Nucleus accumbens (tissue), 56 donors: ENCODE results near the gene AKAP9.
"Not testable (repeated sequence)": the region's sequence is repeated elsewhere in the genome, so short reads cannot be mapped to it uniquely, and the experiment has no call there.

Experiments used
- DNase-seq, 56 donors: peaks; one replicate each; lab custom pipeline; 2025; lab: John Stamatoyannopoulos, UW

Gene AKAP9

DNA sequence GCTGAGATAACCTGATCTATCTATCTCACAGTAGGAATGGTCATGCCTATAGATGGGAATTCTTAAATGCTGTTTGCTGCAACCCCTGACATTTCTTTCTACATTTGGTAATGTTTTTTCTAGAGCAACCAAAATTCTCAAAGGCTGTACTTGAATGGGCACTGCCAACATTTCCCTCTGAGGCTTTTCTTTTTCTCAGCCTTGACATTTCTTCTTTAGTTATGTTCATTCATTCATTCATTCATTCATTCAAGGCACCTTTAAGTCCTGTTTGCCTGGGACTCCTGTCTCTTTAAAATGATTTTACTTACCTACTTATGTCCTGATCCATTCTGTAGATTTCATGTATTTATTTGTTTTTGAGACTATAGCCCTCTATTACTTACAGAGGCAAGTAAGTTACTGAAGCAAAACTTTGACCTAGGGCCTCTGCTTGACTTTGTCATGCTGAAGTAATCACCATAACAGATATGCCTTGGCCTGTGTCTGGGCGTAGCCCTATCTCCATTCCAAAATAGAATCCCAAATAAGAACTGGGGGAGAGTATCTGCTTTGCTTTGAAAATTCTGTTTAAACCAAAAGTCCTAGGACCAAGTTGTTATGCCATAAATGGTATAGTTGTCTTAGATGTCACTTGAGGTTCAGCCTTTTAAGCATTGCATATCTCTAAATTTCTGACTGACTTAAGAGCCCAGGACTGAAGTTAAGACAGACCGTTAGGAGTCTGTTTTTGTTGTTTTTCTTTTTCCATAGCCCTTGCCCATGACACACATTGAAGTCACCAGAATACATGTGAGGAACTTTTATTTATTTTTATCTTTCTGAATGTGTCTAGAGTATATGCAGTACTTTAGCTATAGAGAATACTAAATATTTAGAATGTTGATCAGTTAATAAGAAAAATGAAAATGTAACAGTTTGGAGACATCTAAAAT, 59.2 kb downstream of the AKAP9 start:
- no peak for DNase-seq

DNA sequence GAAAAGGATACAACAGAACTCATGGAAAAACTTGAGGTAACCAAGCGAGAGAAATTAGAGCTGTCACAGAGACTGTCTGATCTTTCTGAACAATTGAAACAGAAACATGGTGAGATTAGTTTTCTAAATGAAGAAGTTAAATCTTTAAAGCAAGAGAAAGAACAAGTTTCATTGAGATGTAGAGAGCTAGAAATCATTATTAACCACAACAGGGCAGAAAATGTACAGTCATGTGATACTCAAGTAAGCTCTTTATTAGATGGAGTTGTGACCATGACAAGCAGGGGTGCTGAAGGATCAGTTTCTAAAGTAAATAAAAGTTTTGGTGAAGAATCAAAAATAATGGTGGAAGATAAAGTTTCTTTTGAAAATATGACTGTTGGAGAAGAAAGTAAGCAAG, 62.1 kb downstream of the AKAP9 start:
- DNase-seq, result no peak

DNA sequence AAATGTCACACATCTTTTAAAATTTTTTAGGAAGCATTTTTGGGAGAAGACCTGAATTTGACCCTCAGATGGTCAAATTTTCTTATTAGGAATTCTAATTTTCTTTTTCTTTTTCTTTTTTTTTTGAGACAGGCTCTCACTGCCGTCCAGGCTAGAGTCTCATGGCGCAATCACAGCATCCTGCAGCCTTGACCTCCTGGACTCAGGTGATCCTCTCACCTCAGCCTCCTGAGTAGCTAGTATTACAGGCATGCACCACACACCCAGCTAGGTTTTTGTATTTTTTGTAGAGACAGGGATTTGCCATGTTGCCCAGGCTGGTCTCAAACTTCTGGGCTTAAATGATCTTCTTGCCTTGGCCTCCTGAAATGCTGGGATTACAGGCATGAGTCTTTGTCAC, 65.4 kb downstream of the AKAP9 start:
- DNase-seq, result no peak

DNA sequence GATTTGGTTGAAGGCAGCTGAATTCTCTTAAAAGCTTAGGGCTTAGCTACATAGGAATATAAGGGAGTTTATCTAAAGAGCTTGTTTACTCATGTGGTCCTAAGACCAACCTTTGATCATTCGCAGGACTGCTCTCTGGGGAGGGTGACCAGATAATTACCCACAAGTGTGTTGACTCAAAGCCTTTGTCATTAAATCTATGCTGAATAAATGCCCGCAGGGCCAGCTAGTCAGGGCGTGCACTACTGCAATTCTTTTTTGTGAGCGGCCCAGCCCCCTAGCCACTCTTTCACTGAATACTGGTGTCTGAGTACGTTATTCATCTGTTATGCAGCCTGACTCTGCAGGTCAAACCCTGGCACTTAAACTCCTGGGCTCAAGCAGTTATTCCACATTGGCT, 69.6 kb downstream of the AKAP9 start:
- no peak for DNase-seq

DNA sequence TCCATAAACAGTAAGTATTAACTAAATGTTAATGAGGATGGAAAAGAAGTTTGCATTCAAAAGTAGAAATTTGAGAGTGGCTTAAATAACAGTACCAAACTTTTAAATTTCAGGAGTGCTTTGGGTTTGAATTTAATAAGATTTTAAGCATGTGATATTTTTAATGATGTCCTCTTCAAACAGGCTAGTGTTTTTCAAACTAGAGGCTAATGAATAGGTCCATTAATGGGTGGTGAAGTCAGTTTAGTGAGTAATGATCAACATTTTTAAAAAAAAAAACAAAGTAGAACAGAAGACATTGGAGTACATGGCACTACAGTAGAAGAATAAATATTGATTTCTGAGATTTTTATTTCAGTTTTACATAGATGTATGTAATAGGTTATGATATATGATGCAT, 72.9 kb downstream of the AKAP9 start:
- DNase-seq, result no peak

DNA sequence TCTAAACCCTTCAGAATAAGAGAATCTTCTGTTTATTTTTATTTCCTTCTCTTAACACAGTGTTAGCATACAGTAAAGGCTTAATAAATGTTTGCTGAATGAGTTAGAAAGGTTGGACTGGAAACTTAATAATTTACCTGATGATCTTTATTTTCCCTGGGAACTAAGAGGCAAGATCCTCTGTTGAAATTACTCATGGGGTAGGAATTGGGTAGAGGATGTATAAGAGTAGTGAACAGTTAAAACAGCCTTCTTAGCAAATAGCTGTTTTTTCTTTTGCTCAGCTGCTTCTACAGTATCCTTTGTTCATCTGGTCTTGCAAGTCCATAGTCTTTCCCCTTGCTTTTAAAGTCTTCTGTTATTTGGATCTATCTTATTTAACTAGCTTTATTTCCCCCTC, 80.0 kb downstream of the AKAP9 start:
- no peak for DNase-seq

DNA sequence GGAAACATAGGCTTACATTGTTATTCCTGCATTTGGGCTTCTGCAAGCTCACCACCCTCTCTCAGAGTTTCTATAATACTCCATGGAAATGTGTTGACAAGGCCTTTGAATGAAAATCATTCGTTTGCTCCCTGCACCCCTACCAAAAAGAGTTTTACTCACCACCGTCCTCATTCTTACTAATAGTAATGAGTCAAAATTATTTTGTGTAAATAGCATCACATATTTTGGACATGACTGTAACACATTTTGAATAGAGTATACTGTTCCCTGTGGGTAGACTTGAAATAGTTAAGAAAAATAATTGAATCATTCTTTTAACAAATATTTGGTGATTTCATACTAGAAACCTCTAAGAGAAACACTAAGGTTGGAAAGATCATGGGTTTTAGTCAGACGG, 84.6 kb downstream of the AKAP9 start:
- no peak for DNase-seq

DNA sequence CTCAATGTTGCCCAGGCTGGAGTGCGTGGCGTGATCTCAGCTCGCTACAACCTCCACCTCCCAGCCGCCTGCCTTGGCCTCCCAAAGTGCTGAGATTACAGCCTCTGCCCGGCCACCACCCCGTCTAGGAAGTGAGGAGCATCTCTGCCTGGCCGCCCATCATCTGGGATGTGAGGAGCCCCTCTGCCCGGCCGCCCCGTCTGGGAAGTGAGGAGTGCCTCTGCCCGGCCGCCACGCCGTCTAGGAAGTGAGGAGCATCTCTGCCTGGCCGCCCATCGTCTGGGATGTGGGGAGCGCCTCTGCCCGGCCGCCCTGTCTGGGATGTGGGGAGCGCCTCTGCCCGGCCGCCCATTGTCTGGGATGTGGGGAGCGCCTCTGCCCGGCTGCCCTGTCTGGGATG, 86.0 kb downstream of the AKAP9 start:
- not testable (repeated sequence) for DNase-seq

DNA sequence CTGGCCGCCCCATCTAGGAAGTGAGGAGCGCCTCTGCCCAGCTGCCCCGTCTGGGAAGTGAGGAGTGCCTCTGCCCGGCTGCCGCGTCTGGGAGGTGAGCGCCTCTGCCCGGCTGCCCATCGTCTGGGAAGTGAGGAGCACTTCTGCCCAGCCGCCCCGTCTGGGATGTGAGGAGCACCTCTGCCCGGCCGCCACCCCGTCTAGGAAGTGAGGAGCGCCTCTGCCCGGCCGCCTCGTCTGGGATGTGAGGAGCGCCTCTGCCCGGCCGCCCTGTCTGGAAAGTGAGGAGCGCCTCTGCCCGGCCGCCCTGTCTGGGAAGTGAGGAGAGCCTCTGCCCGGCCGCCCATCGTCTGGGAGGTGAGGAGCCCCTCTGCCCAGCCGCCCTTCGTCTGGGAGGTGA, 86.5 kb downstream of the AKAP9 start:
- DNase-seq, result not testable (repeated sequence)

DNA sequence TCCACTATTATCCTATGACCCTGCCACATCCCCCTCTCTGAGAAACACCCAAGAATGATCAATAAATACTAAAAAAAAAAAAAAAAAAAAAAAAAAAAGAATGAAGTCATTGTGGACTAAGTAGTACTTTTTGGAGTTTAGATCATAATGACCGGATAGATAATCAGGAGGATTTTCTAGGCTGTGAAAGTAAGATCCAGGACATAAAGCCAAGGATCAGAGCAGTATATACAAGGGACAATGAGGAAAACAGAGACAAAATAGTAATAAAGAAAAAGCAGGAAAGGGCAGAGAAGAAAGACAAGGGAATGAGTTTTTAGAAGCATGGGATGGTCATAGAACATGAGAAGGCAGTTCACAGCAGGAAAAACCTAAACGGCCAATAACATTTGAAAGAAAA, 87.6 kb downstream of the AKAP9 start:
- no peak for DNase-seq

DNA sequence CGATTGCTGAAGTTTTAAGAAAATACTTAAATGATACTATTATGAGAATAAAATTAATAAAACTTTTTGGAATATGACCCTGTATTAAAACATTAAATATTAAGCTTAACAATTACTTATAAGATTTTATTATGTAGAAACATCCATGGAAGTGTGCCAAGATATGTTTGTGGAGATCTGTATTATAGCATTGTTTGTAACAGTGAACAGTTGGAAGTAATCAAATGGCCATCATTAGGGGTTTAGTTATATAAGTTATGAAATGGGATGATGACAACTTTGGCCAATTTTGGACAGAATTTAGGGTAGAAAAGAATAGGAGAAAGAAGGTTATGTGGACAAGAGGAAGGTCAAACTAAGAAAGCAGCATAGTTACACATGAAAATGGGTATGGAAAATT, 88.0 kb downstream of the AKAP9 start:
- no peak for DNase-seq

DNA sequence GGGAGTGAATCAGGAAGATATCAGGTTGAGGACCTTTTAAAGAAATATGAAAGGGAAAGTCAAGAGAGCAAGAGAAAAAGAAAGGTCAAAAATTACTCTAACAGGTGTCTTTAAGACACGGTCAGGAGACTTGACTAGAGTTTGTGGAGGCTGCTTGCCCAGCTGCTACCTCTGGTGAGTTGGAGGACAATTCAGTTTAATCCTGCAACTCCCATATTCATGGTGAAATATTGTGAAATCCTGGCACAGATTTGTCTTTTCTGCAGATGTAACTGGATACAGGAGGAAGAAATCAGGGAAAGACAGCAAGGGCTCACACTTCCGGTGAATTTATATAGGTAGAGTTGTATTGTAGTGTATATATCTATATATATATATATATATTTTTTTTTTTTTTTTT, 93.5 kb downstream of the AKAP9 start:
- no peak for DNase-seq

DNA sequence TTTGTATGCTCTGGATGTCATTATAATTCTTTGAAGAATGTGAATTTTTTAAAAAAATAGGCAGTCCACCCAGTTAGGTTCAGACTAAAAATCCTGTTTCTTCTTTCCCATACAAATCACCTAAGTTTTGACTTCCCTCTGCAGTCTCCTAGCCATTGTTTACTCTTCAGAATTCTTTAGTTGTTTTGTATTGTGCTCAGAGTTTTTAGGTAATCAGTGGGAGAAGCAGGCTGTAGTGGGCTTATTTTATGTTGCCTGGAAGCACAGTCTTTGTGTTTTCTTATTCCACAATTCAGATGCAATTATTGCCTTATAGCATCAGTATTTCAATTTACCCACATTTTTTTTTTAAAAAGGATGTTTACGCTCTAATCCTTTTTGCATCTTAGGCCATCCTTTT, 94.9 kb downstream of the AKAP9 start:
- no peak for DNase-seq

DNA sequence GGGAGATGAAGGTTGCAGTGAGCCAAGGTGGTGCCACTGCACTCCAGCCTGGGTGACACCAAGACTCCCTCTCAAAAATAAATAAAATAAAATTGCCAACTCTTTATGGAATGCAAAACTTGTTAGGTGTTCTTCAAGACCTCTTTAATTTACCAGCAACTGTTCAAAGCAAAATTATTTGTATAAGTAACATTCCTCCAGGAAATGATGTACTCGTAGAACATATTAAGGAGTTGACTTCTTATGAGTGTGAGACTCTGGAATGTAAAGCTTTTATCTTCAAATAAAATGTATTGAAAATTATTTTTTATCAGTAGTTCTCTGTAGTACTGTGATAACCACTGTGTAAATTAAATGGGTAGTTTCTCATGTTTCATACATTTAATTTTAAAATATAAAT, 99.2 kb downstream of the AKAP9 start:
- DNase-seq, result no peak

DNA sequence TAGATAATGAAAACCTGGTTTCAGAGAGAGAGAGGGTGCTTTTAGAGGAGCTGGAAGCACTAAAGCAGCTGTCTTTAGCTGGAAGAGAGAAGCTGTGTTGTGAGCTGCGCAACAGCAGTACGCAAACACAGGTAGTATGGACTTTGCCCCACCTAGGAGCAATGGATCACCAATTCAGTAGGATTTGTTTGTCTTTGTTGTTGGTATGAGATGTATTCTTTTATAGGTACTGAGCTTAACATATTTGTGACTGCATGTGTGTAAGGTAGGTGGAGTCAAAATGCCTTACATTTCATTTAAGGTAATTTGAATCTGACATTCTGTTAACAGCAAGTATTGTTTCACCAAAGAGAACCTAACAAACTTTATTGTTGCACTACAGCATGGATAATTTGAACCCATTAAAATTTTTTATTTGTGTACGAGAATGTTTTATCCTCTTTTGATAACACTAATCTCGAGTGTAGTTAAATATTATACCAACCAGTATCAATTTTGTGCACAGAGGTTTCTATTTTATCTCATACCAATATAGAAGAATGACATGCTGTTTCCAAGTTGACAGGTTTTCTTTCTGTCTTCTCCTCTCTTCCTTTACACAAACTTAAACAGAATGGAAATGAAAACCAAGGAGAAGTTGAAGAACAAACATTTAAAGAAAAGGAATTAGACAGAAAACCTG, 101.5 kb downstream of the AKAP9 start:
- DNase-seq, result no peak

DNA sequence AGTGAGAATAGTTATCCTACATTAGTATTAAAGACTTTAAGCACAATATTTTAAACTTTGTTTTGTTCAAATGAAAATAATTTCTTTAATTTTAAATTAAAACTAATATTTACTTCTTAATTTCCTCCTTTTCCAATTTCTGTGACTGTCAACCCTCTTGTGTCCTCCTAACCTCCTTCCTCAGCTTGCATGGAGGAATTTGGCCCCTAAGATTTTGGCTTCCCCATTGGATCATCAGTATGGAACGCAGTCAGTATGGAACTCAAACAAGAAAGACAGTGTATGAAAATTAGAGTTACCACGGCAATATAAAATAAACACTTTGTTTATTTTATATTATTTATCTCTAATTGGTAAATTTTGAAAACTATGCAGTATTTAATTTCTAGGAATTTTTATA, 102.4 kb downstream of the AKAP9 start:
- no peak for DNase-seq

DNA sequence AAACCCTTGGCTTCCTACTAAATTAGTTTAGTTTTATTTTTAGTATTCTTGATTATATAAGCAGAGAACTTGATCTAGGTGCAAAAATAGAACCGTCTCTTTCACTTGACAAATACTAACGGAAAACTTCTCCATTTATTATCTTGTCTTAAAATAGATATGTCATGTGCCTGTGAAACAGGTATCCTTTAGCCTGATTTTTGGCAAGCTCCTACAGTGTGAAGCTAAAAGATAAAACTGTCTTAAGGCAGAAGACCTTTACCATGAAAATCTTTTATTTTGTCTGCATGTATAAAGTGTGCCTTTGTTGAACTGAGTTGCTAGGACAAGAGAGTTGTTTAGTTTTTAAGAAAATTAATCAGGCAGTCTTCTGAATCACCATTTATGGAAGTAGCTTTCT, 103.0 kb downstream of the AKAP9 start:
- no peak for DNase-seq

DNA sequence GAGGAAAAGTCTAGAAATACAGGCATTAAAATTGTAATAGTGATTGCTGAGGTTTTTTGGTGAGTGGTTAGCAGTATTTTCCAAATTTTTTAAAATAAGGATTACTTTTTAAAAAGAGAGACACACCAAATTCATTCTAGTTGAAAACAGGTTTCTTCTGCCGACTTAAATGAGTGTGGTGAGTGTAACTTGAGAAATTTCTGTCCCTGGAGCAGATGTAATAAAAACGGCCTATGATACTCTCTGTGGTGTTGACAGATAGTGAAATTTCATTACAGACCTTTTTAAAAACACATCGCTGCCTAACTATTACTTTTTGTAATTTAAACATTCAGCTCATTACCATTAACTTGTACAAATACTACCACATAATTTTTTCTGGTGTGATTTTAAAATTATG, 103.5 kb downstream of the AKAP9 start:
- no peak for DNase-seq

DNA sequence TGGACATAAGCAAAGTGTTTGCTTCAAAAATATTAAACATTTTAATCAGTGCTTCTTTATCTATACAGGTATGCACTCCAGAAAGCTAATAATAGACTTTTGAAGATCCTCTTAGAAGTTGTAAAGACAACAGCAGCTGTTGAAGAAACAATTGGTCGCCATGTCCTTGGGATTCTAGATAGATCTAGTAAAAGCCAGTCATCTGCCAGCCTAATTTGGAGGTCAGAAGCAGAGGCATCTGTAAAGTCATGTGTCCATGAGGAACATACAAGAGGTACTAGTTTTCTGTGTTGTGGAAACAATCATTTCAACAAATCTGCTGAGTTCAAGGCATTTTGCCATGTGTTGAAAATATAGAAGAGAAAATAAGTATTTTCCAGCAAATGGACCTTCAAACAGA, 104.3 kb downstream of the AKAP9 start:
- no peak for DNase-seq

DNA sequence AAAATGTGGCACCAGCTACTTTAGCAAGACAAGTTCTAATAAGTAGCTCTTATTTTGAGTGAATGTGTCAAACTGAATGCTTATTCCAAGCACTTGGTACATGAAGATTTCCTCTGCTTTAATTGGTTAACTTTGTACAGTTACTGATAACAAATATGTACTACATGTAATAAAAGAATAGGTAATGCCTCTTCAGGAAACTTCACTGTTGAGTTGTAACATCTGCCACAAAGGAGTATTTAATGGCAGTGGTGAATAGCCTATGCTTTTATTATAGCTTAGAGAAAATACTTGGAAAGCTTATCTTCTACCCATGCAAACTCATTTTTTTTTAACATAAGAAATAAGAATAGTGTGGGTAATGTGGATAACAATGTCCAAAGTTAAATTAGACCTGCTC, 111.0 kb downstream of the AKAP9 start:
- DNase-seq, result no peak

DNA sequence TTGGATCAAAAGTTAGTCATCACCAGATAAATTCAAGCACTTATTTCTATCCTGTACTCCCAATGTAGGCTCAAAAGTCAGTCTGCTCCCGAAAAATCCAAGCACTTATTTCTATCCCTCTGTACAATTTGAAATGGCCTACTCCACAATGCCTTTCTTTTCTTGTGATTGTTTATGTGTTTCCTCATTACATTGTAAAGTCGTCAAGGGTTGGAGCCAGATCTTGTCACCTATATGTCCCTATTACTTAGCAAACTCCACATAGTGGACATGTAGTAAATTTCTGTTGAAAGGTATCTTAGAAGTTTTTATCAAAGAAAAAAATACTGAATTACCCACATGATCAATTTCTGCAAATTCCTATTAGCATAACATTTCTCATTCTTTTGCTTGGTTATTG, 111.5 kb downstream of the AKAP9 start:
- no peak for DNase-seq

DNA sequence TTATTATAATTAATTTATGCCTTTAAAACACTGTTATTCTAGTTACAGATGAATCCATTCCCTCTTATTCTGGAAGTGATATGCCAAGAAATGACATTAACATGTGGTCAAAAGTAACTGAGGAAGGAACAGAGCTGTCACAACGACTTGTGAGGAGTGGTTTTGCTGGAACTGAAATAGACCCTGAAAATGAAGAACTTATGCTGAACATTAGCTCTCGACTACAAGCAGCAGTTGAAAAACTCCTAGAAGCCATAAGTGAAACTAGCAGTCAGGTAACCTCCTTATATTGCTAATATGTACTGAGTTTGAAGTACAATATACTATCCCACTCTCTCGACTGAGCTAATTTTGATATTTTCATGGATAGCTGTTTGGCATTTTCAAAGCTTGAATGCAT, 112.0 kb downstream of the AKAP9 start:
- DNase-seq, result no peak
